Left renal cortex interstitium (tissue), 4 donors: ENCODE measurements around the gene GRM4. TPM values are rescaled to one million over a fixed set of nuclear protein-coding genes. Genes with fewer than 3 reads are reported as not detected.

ENCODE experiments used
- DNase-seq, 4 donors: peaks; one replicate each; pipeline ENCODE4 v3.0.0-alpha.2; 2013; ENCODE audit warnings: low read depth in 4 of 4, low spot score in 2 of 4, missing footprints in 1 of 4
- polyA plus RNA-seq, 4 donors: library from polyadenylated mRNA; unstranded; fragments of 120-200 nt; gene quantifications; one replicate each; pipeline ENCODE4 v1.2.1, GENCODE V29; 2013; ENCODE audit not compliant: insufficient read length in 4 of 4

The GRM4 gene
- polyA plus RNA-seq, 4 donors, result 0.56 to 0.71 (median 0.62) TPM

GRCh38 chr6:34090935-34091334 lies 55.0 kb downstream of the GRM4 start:
- DNase-seq, result no peak

- DNase-seq, result no peak
Observed at GRCh38 chr6:34090529-34090928, 55.4 kb downstream of the GRM4 start.

GRCh38 chr6:34086558-34086957 lies 59.3 kb downstream of the GRM4 start:
- no peak for DNase-seq

GRCh38 chr6:34085453-34086170 lies 60.3 kb downstream of the GRM4 start:
- DNase-seq, result no peak

- no peak for DNase-seq
Observed at GRCh38 chr6:34084591-34085290, 61.1 kb downstream of the GRM4 start.

- no peak for DNase-seq
Observed at GRCh38 chr6:34082864-34083626, 62.8 kb downstream of the GRM4 start.

- no peak for DNase-seq
Observed at GRCh38 chr6:34082348-34082747, 63.5 kb downstream of the GRM4 start.

- no peak for DNase-seq
Observed at GRCh38 chr6:34080357-34080756, 65.5 kb downstream of the GRM4 start.

- DNase-seq, result no peak
Observed at GRCh38 chr6:34079899-34080298, 66.0 kb downstream of the GRM4 start.

GRCh38 chr6:34075906-34076305 lies 70.0 kb downstream of the GRM4 start:
- DNase-seq, result no peak

GRCh38 chr6:34074064-34074742 lies 71.7 kb downstream of the GRM4 start:
- DNase-seq, result no peak

GRCh38 chr6:34073540-34073939 lies 72.3 kb downstream of the GRM4 start:
- DNase-seq, result no peak

GRCh38 chr6:34072727-34073126 lies 73.2 kb downstream of the GRM4 start:
- no peak for DNase-seq

GRCh38 chr6:34071884-34072379 lies 74.0 kb downstream of the GRM4 start:
- DNase-seq, result no peak

GRCh38 chr6:34071136-34071883 lies 74.6 kb downstream of the GRM4 start:
- no peak for DNase-seq

GRCh38 chr6:34070315-34071135 lies 75.4 kb downstream of the GRM4 start:
- no peak for DNase-seq

GRCh38 chr6:34068462-34069044 lies 77.3 kb downstream of the GRM4 start:
- no peak for DNase-seq

- DNase-seq, result no peak
Observed at GRCh38 chr6:34067814-34068213, 78.1 kb downstream of the GRM4 start.
